ENCODE data around the gene VWF. TPM values are rescaled to one million over a fixed set of nuclear protein-coding genes. Genes with fewer than 3 reads are reported as not detected.

Gene VWF
- total RNA-seq, 1 experiment from 2014 or later = 0.48 TPM

DNA sequence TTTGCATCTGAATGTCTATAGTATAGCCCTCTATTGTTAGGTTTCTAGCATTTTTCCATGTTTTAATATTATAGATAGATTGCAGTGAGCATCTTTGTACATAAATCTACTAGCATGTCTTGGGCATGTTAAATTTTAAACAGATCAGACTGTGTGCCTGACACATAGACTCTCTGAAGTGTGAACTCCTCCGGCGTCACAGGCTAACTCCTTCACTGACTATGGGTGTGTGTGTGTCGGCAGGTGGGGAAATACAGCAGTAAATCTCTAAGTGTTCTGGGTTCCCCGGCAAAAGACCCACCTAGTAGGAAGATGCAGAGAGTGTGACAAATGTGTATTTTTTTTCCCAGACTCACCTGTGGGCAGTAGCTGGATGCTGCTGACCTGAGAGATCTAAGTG, 2.3 kb downstream of the VWF start:
- BruUV-seq (replicated peaks) = no TSS peak
- CTCF ChIA-PET = no interaction called here

DNA sequence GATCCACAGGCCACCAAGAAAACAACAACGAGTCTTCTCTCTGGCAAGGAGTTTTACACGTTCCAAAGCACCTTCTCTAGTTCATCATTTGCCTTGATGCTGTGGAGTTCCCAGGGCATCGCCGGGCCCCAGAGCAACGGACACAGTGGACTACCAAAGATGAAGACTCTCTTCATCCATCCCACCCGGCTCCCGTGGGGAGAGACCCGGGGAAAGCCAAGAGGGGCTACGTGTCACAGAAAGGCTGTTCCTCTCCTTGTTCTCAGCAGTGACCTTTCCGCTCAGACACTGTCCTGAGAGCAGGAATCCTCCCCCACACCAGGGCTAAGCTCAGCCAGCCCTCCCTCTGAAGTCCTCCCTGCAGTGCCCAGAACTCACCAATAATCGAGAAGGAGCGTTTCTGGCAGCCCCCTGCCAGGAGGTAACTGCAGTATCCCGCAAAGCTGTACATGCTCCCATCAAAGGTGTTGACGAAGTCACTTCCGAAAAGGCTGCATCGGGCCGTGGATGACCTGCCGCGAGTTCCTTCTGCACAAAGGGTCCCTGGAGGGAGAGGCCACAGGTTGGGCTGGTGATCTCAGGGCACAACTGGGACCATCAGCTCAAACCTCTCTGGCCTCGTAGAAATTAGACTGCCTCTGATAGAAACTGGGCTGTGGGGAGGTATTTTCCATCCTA, 3.5 kb downstream of the VWF start:
- Histone ChIP-seq H3K4me2 (no peak overlapping the region), H3F3A (ENCODE audit: insufficient read depth, low read depth) (no peaks in the 10 kb centered on the region), H3K79me2 (ENCODE audit: low read depth) (no peaks in the 10 kb centered on the region), H2AFZ (no peak overlapping the region), H3K27me3 (ENCODE audit: insufficient read depth, low read depth) (no peaks in the 10 kb centered on the region), H4K20me1 (ENCODE audit: insufficient read depth) (no peaks in the 10 kb centered on the region), H3K9me2 (ENCODE audit: insufficient read depth) (no peaks in the 10 kb centered on the region), H3K36me3 (ENCODE audit: low read depth) (no peaks in the 10 kb centered on the region), H3K4me1 (replicated peaks; ENCODE audit: insufficient read depth) (peaks cover 9% of the 10 kb centered on the region; the same call in 1 of the 2 replicates), H3K9me3 (ENCODE audit: insufficient read depth, low read depth) (no peaks in the 10 kb centered on the region), H3K27ac (no peak overlapping the region), H3K4me3 (no peak overlapping the region)
- intact Hi-C loops (cut with micrococcal nuclease; ENCODE audit: unreplicated experiment) = no loop called here
- POLR2A ChIA-PET (ENCODE audit: unreplicated experiment) = interaction anchor here (0.6 kb wide), 2 partner anchors 23 to 48 kb away, joined by 4 to 6 read pairs; no protein-coding TSS in a partner anchor
- no peak for TF ChIP-seq EZH2 (IDR thresholded peaks at IDR 0.05; ENCODE audit: low read depth)
- CTCF ChIA-PET = no interaction called here
- no TSS peak for BruUV-seq (replicated peaks)
- no peak for DNase-seq

More for the DNA sequence above, 2.3 kb downstream of the VWF start:
- DNase-seq = no peak
- no peaks in the 10 kb centered on the region for H3F3A ChIP-seq (ENCODE audit: insufficient read depth, low read depth)
- no peaks in the 10 kb centered on the region for H3K9me2 ChIP-seq (ENCODE audit: insufficient read depth)
- H3K9me3 ChIP-seq (ENCODE audit: insufficient read depth, low read depth) = no peaks in the 10 kb centered on the region
- no peaks in the 10 kb centered on the region for H3K36me3 ChIP-seq (ENCODE audit: low read depth)
- H4K20me1 ChIP-seq (ENCODE audit: insufficient read depth) = no peaks in the 10 kb centered on the region
- no peak overlapping the region for H3K4me2 ChIP-seq
- no peaks in the 10 kb centered on the region for H3K4me1 ChIP-seq (replicated peaks; ENCODE audit: insufficient read depth)
- POLR2A ChIA-PET (ENCODE audit: unreplicated experiment) = no interaction called here
- no peaks in the 10 kb centered on the region for H3K79me2 ChIP-seq (ENCODE audit: low read depth)
- intact Hi-C loops (cut with micrococcal nuclease; ENCODE audit: unreplicated experiment) = no loop called here
- no peaks in the 10 kb centered on the region for H3K27me3 ChIP-seq (ENCODE audit: insufficient read depth, low read depth)
- H3K4me3 ChIP-seq = no peak overlapping the region
- TF ChIP-seq, protein P1, sequence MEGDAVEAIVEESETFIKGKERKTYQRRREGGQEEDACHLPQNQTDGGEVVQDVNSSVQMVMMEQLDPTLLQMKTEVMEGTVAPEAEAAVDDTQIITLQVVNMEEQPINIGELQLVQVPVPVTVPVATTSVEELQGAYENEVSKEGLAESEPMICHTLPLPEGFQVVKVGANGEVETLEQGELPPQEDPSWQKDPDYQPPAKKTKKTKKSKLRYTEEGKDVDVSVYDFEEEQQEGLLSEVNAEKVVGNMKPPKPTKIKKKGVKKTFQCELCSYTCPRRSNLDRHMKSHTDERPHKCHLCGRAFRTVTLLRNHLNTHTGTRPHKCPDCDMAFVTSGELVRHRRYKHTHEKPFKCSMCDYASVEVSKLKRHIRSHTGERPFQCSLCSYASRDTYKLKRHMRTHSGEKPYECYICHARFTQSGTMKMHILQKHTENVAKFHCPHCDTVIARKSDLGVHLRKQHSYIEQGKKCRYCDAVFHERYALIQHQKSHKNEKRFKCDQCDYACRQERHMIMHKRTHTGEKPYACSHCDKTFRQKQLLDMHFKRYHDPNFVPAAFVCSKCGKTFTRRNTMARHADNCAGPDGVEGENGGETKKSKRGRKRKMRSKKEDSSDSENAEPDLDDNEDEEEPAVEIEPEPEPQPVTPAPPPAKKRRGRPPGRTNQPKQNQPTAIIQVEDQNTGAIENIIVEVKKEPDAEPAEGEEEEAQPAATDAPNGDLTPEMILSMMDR (conservative IDR thresholded peaks at IDR 0.05) = no peak
- no peak for TF ChIP-seq EZH2 (IDR thresholded peaks at IDR 0.05; ENCODE audit: low read depth)
- no peak overlapping the region for H2AFZ ChIP-seq
- no peak overlapping the region for H3K27ac ChIP-seq

DNA sequence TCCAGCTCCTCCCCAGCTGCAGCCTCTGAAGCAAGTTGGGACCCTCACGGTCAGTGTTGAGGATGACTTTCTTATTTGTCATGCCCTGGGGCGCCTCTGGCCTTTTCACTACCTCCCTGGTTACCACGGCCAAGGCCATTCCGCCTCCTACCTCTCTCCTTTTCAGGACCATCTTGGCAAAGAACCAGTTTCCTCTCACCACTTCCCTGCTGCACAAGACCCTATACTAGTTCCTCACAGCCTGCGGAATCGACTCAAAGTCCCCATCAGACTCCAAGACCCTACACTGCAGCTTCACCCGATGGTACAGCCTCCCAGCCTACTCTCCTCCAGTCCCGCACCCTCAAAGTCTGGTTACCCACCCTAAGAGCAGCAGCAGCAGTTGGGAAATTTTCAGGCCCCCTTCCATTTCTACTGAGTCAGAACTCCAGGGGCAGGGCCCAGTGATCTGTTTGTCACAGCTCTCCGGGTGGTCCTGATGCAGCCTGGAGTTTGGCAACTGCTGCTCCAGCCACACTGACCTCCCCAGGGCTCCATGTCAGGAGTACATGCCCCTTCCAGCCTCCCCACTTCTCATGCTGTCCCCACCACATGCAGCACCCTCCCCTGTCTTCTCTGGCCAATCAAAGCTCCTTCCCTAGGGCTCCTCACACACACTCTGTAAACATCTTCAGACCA, 5.4 kb downstream of the VWF start:
- no peaks in the 10 kb centered on the region for H3K9me2 ChIP-seq (ENCODE audit: insufficient read depth)
- no peaks in the 10 kb centered on the region for H3K9me3 ChIP-seq (ENCODE audit: insufficient read depth, low read depth)
- POLR2A ChIA-PET (ENCODE audit: unreplicated experiment) = no interaction called here
- H3K79me2 ChIP-seq (ENCODE audit: low read depth) = no peaks in the 10 kb centered on the region
- no peak overlapping the region for H3K27ac ChIP-seq
- no peak for DNase-seq
- TF ChIP-seq EZH2 (IDR thresholded peaks at IDR 0.05; ENCODE audit: low read depth) = no peak
- TF ChIP-seq, protein P1 (conservative IDR thresholded peaks at IDR 0.05) = no peak
- peaks cover 9% of the 10 kb centered on the region; the same call in 1 of the 2 replicates for H3K4me1 ChIP-seq (replicated peaks; ENCODE audit: insufficient read depth)
- no peaks in the 10 kb centered on the region for H3K36me3 ChIP-seq (ENCODE audit: low read depth)
- no peak overlapping the region for H3K4me3 ChIP-seq
- H4K20me1 ChIP-seq (ENCODE audit: insufficient read depth) = no peaks in the 10 kb centered on the region
- H3F3A ChIP-seq (ENCODE audit: insufficient read depth, low read depth) = no peaks in the 10 kb centered on the region
- H2AFZ ChIP-seq = no peak overlapping the region
- CTCF ChIA-PET = no interaction called here
- H3K4me2 ChIP-seq = no peak overlapping the region
- H3K27me3 ChIP-seq (ENCODE audit: insufficient read depth, low read depth) = no peaks in the 10 kb centered on the region
- intact Hi-C loops (cut with micrococcal nuclease; ENCODE audit: unreplicated experiment) = no loop called here
- BruUV-seq (replicated peaks) = no TSS peak

Data from PC-9 (cell line).